H1 (cell line): ENCODE data around the gene PRR3. TPM values are rescaled to one million over a fixed set of nuclear protein-coding genes. Genes with fewer than 3 reads are reported as not detected.

Source experiments
- CTCF ChIA-PET: fragments of 300-600 bp; sonication (Branson Sonifier 250); formaldehyde crosslinking; loops from one replicate; lab custom pipeline; 2021; ENCODE audit not compliant: partially characterized antibody; lab: Charles Lee
- POLR2A ChIA-PET: fragments of 300-600 bp; sonication (Branson Sonifier 250); formaldehyde crosslinking; loops from one replicate; lab custom pipeline; 2021; ENCODE audit warnings: inconsistent platforms; ENCODE audit not compliant: partially characterized antibody; lab: Charles Lee
- DNase-seq, 2 experiments: peaks; one replicate each; pipeline versions ENCODE4 v3.0.0 to v3.0.0-alpha.2; 2010 to 2022; ENCODE audit warnings: low spot score in 2 of 2, low read depth in 1 of 2, mixed read lengths in 1 of 2
- FAIRE-seq: peaks from 2 replicates; lab custom pipeline; 2011; peaks lifted over from hg19 to GRCh38; lab: Jason Lieb, UNC
- H2AFZ ChIP-seq: 2 replicates; pipeline ENCODE4 v1.8.1; 2012; ENCODE audit warnings: low read length, inconsistent platforms
- H2AK5ac ChIP-seq: 2 replicates; pipeline ENCODE4 v1.6.1; 2013; ENCODE audit warnings: low read depth, low read length
- H2BK120ac ChIP-seq: replicated peaks from 2 replicates; pipeline ENCODE3; 2013; ENCODE audit warnings: low read depth, low read length, inconsistent platforms
- H2BK12ac ChIP-seq: 2 replicates; pipeline ENCODE4 v1.6.1; 2013; ENCODE audit warnings: low read depth, low read length
- H2BK15ac ChIP-seq: 2 replicates; pipeline ENCODE4 v1.6.1; 2013; ENCODE audit warnings: low read length
- H2BK20ac ChIP-seq: 2 replicates; pipeline ENCODE4 v1.6.1; 2013; ENCODE audit warnings: low read length
- H2BK5ac ChIP-seq: 2 replicates; pipeline ENCODE4 v1.6.1; 2013; ENCODE audit warnings: low read depth, low read length
- H3K14ac ChIP-seq: 2 replicates; pipeline ENCODE4 v1.6.1; 2013; ENCODE audit warnings: inconsistent platforms; ENCODE audit not compliant: insufficient read length
- H3K18ac ChIP-seq: 2 replicates; pipeline ENCODE4 v1.6.1; 2013; ENCODE audit warnings: low read length; ENCODE audit errors: extremely low read depth
- H3K23ac ChIP-seq: 2 replicates; pipeline ENCODE4 v1.6.1; 2013; ENCODE audit warnings: inconsistent platforms; ENCODE audit not compliant: insufficient read length
- H3K23me2 ChIP-seq: 2 replicates; pipeline ENCODE4 v1.6.1; 2013; ENCODE audit warnings: low read depth, low read length
- H3K27ac ChIP-seq: 2 replicates; pipeline ENCODE4 v1.6.1; 2011; ENCODE audit warnings: low read depth, low read length, inconsistent platforms
- H3K27me3 ChIP-seq, 4 experiments: replicated peaks in 1 of 4; 1 replicate in 1 of 4; 2 replicates in 3 of 4; pipeline versions ENCODE4 v1.6.1 to v1.8.1; 2011 to 2013; ENCODE audit warnings: low read length in 3 of 4, mild to moderate bottlenecking in 3 of 4, inconsistent platforms in 2 of 4, mixed read lengths in 2 of 4, moderate library complexity in 1 of 4; ENCODE audit not compliant: control insufficient read depth in 3 of 4, insufficient read depth in 3 of 4; ENCODE audit errors: extremely low read depth in 1 of 4
- H3K36me3 ChIP-seq, 4 experiments: 2 replicates each; pipeline versions ENCODE4 v1.6.1 to v1.8.1; 2011 to 2013; ENCODE audit warnings: mild to moderate bottlenecking in 4 of 4, low read length in 3 of 4, moderate library complexity in 2 of 4, control low read depth in 1 of 4, inconsistent platforms in 1 of 4; ENCODE audit not compliant: insufficient read depth in 4 of 4, control insufficient read depth in 2 of 4
- H3K4ac ChIP-seq: replicated peaks from 2 replicates; pipeline ENCODE3; 2013; ENCODE audit warnings: low read length, low read depth, mixed read lengths, inconsistent platforms; ENCODE audit not compliant: insufficient read length
- H3K4me1 ChIP-seq, 4 experiments: replicated peaks in 1 of 4; 1 replicate in 1 of 4; 2 replicates in 3 of 4; pipeline versions ENCODE4 v1.6.1 to v1.8.1; 2011 to 2013; ENCODE audit warnings: low read length in 3 of 4, inconsistent platforms in 2 of 4, mixed read lengths in 1 of 4; ENCODE audit not compliant: insufficient read depth in 4 of 4, control insufficient read depth in 3 of 4
- H3K4me2 ChIP-seq, 2 experiments: 2 replicates each; pipeline versions ENCODE4 v1.6.1 to v1.8.1; 2011 to 2013; ENCODE audit warnings: low read depth in 2 of 2, low read length in 2 of 2, control low read depth in 1 of 2, inconsistent platforms in 1 of 2, mild to moderate bottlenecking in 1 of 2; ENCODE audit not compliant: insufficient read depth in 1 of 2
- H3K4me3 ChIP-seq, 4 experiments: fragments of 200-600, 300-600 bp in 1 of 4; sonication (generic), shearing (Covaris generic), sonication (Bioruptor Twin) in 1 of 4; 2 replicates each; pipeline versions ENCODE4 v1.5.1 to v1.8.1; 2011 to 2016; ENCODE audit warnings: low read length in 4 of 4, low read depth in 3 of 4, control low read depth in 2 of 4, inconsistent platforms in 2 of 4, mild to moderate bottlenecking in 2 of 4, mixed read lengths in 1 of 4, moderate library complexity in 1 of 4; ENCODE audit not compliant: insufficient read depth in 2 of 4; ENCODE audit errors: extremely low read depth in 1 of 4
- H3K56ac ChIP-seq: replicated peaks from 2 replicates; pipeline ENCODE3; 2013; ENCODE audit warnings: low read depth, mild to moderate bottlenecking, mixed read lengths, low read length, inconsistent platforms; ENCODE audit not compliant: insufficient read length
- H3K79me1 ChIP-seq: 2 replicates; pipeline ENCODE4 v1.6.1; 2013; ENCODE audit warnings: low read depth, low read length, control low read depth
- H3K79me2 ChIP-seq, 2 experiments: 2 replicates each; pipeline versions ENCODE4 v1.6.1 to v1.8.1; 2012 to 2013; ENCODE audit warnings: low read length in 2 of 2, mild to moderate bottlenecking in 2 of 2, inconsistent platforms in 1 of 2; ENCODE audit not compliant: insufficient read depth in 2 of 2, control insufficient read depth in 1 of 2
- H3K9ac ChIP-seq, 4 experiments: replicated peaks in 1 of 4; 1 replicate in 1 of 4; 2 replicates in 3 of 4; pipeline versions ENCODE4 v1.6.1 to v1.8.1; 2011 to 2013; ENCODE audit warnings: low read depth in 3 of 4, low read length in 3 of 4, control low read depth in 2 of 4, mild to moderate bottlenecking in 2 of 4, moderate library complexity in 2 of 4, inconsistent platforms in 1 of 4; ENCODE audit errors: extremely low read depth in 1 of 4
- H3K9me3 ChIP-seq, 2 experiments: 2 replicates each; pipeline versions ENCODE4 v1.6.1 to v1.8.1; 2012 to 2013; ENCODE audit warnings: mild to moderate bottlenecking in 2 of 2, moderate library complexity in 2 of 2, control low read depth in 1 of 2, inconsistent platforms in 1 of 2, low read depth in 1 of 2, low read length in 1 of 2, mixed read lengths in 1 of 2; ENCODE audit not compliant: insufficient read depth in 2 of 2
- H4K20me1 ChIP-seq, 2 experiments: replicated peaks in 1 of 2; 2 replicates each; pipeline versions ENCODE3 to v1.8.1; 2011 to 2013; ENCODE audit warnings: inconsistent platforms in 2 of 2, low read length in 2 of 2, mild to moderate bottlenecking in 1 of 2; ENCODE audit not compliant: insufficient read depth in 2 of 2, control insufficient read depth in 1 of 2
- H4K5ac ChIP-seq: 2 replicates; pipeline ENCODE4 v1.6.1; 2013; ENCODE audit warnings: low read length, low read depth, mixed read lengths, inconsistent platforms; ENCODE audit not compliant: insufficient read length
- H4K8ac ChIP-seq: 2 replicates; pipeline ENCODE4 v1.8.0; 2013; ENCODE audit warnings: mild to moderate bottlenecking, moderate library complexity, low read length, inconsistent platforms; ENCODE audit not compliant: insufficient read depth; ENCODE audit errors: extremely low read depth
- H4K91ac ChIP-seq: replicated peaks from 2 replicates; pipeline ENCODE3; 2013; ENCODE audit warnings: low read length, mixed read lengths, inconsistent platforms; ENCODE audit not compliant: insufficient read length
- FOSL1 ChIP-seq: IDR thresholded peaks from 2 replicates; pipeline ENCODE4 v1.6.1; 2011; ENCODE audit warnings: mild to moderate bottlenecking, low read depth, low read length, moderate library complexity; ENCODE audit not compliant: insufficient read depth
- POLR2AphosphoS5 ChIP-seq: IDR thresholded peaks from 2 replicates; pipeline ENCODE4 v1.6.1; 2011; ENCODE audit warnings: low read depth, low read length
- RBBP5 ChIP-seq: IDR thresholded peaks from 2 replicates; pipeline ENCODE4 v1.7.1; 2012; ENCODE audit warnings: low read depth, mild to moderate bottlenecking, inconsistent platforms, low read length, moderate library complexity, borderline replicate concordance
- RXRA ChIP-seq: IDR thresholded peaks from 2 replicates; pipeline ENCODE4 v1.6.1; 2011; ENCODE audit warnings: low read depth, mild to moderate bottlenecking, low read length, moderate library complexity; ENCODE audit not compliant: insufficient read depth
- SIRT6 ChIP-seq: IDR thresholded peaks from one replicate; pipeline ENCODE4 v1.7.1; 2012; ENCODE audit warnings: low read length, inconsistent platforms
- TCF12 ChIP-seq: IDR thresholded peaks from 2 replicates; pipeline ENCODE4 v1.6.1; 2011; ENCODE audit warnings: low read depth, mild to moderate bottlenecking, low read length
- WGBS, 2 experiments: shearing (Covaris generic) in 1 of 2; methylation state at CpG; one replicate each; pipeline versions ENCODE4 v1.1.6 to v1.1.7; 2013 to 2015; ENCODE audit warnings: low lambda C conversion rate in 2 of 2, mixed read lengths in 2 of 2, inconsistent platforms in 1 of 2, low coverage in 1 of 2, missing lambda C conversion rate in 1 of 2; ENCODE audit not compliant: insufficient replicate concordance in 2 of 2, insufficient coverage in 1 of 2, insufficient read length in 1 of 2; ENCODE audit errors: extremely low coverage in 1 of 2, missing lambda C conversion rate in 1 of 2; 5-methylcytosine and 5-hydroxymethylcytosine counted together
- polyA plus RNA-seq, 7 experiments: library from polyadenylated mRNA; depleted of rRNA in 3 of 7; stranded (reverse) in 5 of 7; unstranded in 2 of 7; fragments of >200 nt in 5 of 7; fragments of 200-250 nt in 2 of 7; gene quantifications; 1 replicate in 5 of 7; 2 replicates in 1 of 7; 4 replicates in 1 of 7; pipeline versions ENCODE4 v1.2.1 to v1.2.3, GENCODE V29; 2011 to 2013; ENCODE audit warnings: missing spikeins in 2 of 7, mixed read lengths in 2 of 7
- total RNA-seq: library from RNA; stranded (reverse); fragmentation: NEBNext Ultra II Directional; extraction: Animal tissue kit (Norgen Biotek cat#: 25700); gene quantifications from 2 replicates; pipeline ENCODE4 v1.2.1, GENCODE V29; 2021

Gene PRR3
- total and polyA plus RNA-seq, 2 of the 8 experiments (the other 6 are each of a cell fraction or from before 2014, with no cell fraction given), result 10.5 to 24.2 TPM

DNA sequence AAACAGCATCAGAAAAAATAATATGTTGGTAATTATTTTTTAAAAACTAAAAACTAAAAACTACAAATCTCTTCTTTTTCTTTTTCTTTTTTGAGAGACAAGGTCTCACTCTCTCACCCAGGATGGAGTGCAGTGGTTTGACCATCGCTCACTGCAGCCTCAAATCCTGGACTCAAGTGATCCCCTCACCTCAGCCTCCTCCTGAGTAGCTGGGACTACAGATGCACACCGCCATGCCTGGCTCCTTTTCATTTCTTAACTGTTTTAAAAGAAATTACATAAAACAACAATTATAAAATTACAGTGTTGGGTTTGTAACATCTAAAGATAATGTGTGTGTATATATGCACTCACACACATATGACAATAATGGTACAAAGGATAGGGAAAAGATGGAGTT is 43.6 kb upstream of the PRR3 start:
- Histone ChIP-seq H2BK12ac (no peak overlapping the region), H3K56ac (no peak overlapping the region), H3K79me2 (no peaks in the 10 kb centered on the region), H3K9me3 (no peaks in the 10 kb centered on the region; a peak in 1 of 4 replicates), H2BK120ac (no peak overlapping the region), H3K23ac (no peak overlapping the region), H3K4ac (no peak overlapping the region), H4K91ac (no peak overlapping the region), H4K8ac (no peak overlapping the region), H2AFZ (no peak overlapping the region), H2BK15ac (no peak overlapping the region), H3K4me2 (no peak overlapping the region), H3K23me2 (no peaks in the 10 kb centered on the region), H3K27me3 (no peaks in the 10 kb centered on the region), H3K36me3 (no peaks in the 10 kb centered on the region), H2BK20ac (no peak overlapping the region), H3K27ac (no peak overlapping the region), H3K79me1 (no peaks in the 10 kb centered on the region), H3K4me3 (no peak overlapping the region), H3K4me1 (peaks cover 2 to 6% (median 4%) of the 10 kb centered on the region in 4 experiments; a peak in 2 of 7 replicates), H2AK5ac (no peak overlapping the region), H2BK5ac (no peak overlapping the region), H3K14ac (no peak overlapping the region), H3K18ac (no peak overlapping the region), H3K9ac (no peak overlapping the region), H4K20me1 (no peaks in the 10 kb centered on the region), H4K5ac (no peak overlapping the region)
- 95% methylated on average over 2 of the region's 2 CpGs; no CpG with 5 or more reads in 1 of the 2 experiments for WGBS, 2 experiments
- DNase-seq (no peak), FAIRE-seq (no peak)
- CTCF ChIA-PET, result interaction anchor here (0.8 to 6.0 kb wide), 5 partner anchors 19 to 28 kb away, joined by 3 to 46 read pairs (median 7); no protein-coding TSS in a partner anchor
- POLR2A ChIA-PET, result interaction anchor here (1.4 kb wide), 1 partner anchor 20 kb away, joined by 4 read pairs; no protein-coding TSS in a partner anchor
- no peak for TF ChIP-seq RBBP5
- no peak for TF ChIP-seq POLR2AphosphoS5
- TF ChIP-seq TCF12, result no peak
- TF ChIP-seq RXRA, result no peak
- TF ChIP-seq FOSL1, result no peak
- no peak for TF ChIP-seq SIRT6
